ENCODE measurements around the gene NRXN3.

GRCh38 chr14:79638672-79639266, 1468.6 kb downstream of the NRXN3 start:
- TF ChIP-seq RXRA (IDR thresholded peaks at IDR 0.05) (no peak), CTCF (IDR thresholded peaks at IDR 0.05; ENCODE audit: low read depth, low read length, missing input control) (no peak), YY1 (IDR thresholded peaks at IDR 0.05) (no peak), MAX (IDR thresholded peaks at IDR 0.05) (no peak), FOXA1 (IDR thresholded peaks at IDR 0.05) (no peak), SP1 (IDR thresholded peaks at IDR 0.05) (no peak), REST (IDR thresholded peaks at IDR 0.05) (no peak)
